Measurements from ENCODE around the gene FAM168A. TPM values are rescaled to one million over a fixed set of nuclear protein-coding genes. Genes with fewer than 3 reads are reported as not detected.

The FAM168A gene
- total RNA-seq, 1 experiment from 2014 or later, result 13.8 TPM

DNA sequence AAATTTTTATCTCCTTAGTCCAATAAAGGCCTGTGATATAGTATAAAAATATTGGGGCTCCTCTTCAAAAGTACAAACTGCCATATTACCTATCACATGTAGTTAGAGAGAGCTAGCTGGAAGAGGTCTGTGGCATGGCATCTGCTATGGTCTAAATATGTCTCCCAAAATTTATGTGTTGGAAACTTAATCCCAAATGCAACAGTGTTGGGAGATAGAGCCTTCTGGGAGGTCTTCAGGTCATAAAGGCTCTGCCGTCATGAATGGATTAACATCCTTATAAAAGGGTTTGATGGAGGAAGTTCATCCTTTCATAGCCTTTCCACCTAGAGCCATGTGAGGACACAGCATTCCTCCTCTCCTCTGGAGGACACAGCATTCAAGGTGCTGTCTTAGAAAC lies 116.3 kb downstream of the FAM168A start:
- ChIA-PET CTCF (interaction anchor here (0.6 to 6.3 kb wide), 3 partner anchors 143 to 1034 kb away, joined by 3 to 82 read pairs (median 5); no protein-coding TSS in a partner anchor), POLR2A (no interaction called here)
- H3K27ac Mint-ChIP-seq (ENCODE audit: low read depth, unreplicated experiment), result no peak overlapping the region
- H3K27me3 Mint-ChIP-seq (ENCODE audit: insufficient read depth, unreplicated experiment), result no peaks in the 10 kb centered on the region
- peaks cover 15% of the 10 kb centered on the region for H3K4me1 Mint-ChIP-seq (ENCODE audit: insufficient read depth, unreplicated experiment)
- TF ChIP-seq, protein P1, sequence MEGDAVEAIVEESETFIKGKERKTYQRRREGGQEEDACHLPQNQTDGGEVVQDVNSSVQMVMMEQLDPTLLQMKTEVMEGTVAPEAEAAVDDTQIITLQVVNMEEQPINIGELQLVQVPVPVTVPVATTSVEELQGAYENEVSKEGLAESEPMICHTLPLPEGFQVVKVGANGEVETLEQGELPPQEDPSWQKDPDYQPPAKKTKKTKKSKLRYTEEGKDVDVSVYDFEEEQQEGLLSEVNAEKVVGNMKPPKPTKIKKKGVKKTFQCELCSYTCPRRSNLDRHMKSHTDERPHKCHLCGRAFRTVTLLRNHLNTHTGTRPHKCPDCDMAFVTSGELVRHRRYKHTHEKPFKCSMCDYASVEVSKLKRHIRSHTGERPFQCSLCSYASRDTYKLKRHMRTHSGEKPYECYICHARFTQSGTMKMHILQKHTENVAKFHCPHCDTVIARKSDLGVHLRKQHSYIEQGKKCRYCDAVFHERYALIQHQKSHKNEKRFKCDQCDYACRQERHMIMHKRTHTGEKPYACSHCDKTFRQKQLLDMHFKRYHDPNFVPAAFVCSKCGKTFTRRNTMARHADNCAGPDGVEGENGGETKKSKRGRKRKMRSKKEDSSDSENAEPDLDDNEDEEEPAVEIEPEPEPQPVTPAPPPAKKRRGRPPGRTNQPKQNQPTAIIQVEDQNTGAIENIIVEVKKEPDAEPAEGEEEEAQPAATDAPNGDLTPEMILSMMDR (IDR thresholded peaks at IDR 0.05; ENCODE audit: unreplicated experiment), result no peak
- DNase-seq (ENCODE audit: unreplicated experiment), result no peak
- no peak overlapping the region for H3K4me3 Mint-ChIP-seq (ENCODE audit: unreplicated experiment)
- intact Hi-C loops (cut with micrococcal nuclease), result no loop called here
- H3K9me3 Mint-ChIP-seq (ENCODE audit: unreplicated experiment), result no peaks in the 10 kb centered on the region
- peaks cover 6% of the 10 kb centered on the region for H3K36me3 Mint-ChIP-seq (ENCODE audit: insufficient read depth, unreplicated experiment)
- BruUV-seq (replicated peaks), result no TSS peak

DNA sequence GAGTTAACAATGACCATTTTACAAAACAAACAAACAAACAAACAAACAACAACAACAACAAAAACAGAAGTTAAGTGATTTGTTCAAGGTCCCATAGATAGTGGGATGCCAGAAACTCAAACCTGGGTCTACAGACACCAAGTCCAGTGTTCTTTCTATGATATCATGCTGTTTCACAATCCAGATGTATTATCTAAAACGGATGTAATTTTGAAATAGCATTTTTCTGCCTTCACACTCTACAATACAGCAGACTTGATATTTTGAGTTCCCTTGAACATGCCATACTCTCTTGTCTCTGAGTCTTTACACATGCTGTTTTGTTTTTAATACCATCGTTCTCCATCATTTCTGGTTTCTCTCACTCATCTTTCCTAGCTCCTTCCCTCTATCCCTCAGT lies 117.2 kb downstream of the FAM168A start:
- Mint-ChIP-seq H3K4me3 (ENCODE audit: unreplicated experiment) (no peak overlapping the region), H3K4me1 (ENCODE audit: insufficient read depth, unreplicated experiment) (peaks cover 15% of the 10 kb centered on the region), H3K9me3 (ENCODE audit: unreplicated experiment) (no peaks in the 10 kb centered on the region), H3K36me3 (ENCODE audit: insufficient read depth, unreplicated experiment) (peaks cover 6% of the 10 kb centered on the region), H3K27me3 (ENCODE audit: insufficient read depth, unreplicated experiment) (no peaks in the 10 kb centered on the region), H3K27ac (ENCODE audit: low read depth, unreplicated experiment) (no peak overlapping the region)
- intact Hi-C loops (cut with micrococcal nuclease), result no loop called here
- TF ChIP-seq, protein P1 (IDR thresholded peaks at IDR 0.05; ENCODE audit: unreplicated experiment), result no peak
- ChIA-PET CTCF (interaction anchor here (0.6 to 6.3 kb wide), 7 partner anchors 9 to 1034 kb away, joined by 3 to 82 read pairs (median 6); no protein-coding TSS in a partner anchor), POLR2A (interaction anchor here (0.6 to 1.6 kb wide), 3 partner anchors 11 to 431 kb away, joined by 3 to 6 read pairs (median 4); no protein-coding TSS in a partner anchor)
- DNase-seq (ENCODE audit: unreplicated experiment), result peak; percentile 5
- no TSS peak for BruUV-seq (replicated peaks)

DNA sequence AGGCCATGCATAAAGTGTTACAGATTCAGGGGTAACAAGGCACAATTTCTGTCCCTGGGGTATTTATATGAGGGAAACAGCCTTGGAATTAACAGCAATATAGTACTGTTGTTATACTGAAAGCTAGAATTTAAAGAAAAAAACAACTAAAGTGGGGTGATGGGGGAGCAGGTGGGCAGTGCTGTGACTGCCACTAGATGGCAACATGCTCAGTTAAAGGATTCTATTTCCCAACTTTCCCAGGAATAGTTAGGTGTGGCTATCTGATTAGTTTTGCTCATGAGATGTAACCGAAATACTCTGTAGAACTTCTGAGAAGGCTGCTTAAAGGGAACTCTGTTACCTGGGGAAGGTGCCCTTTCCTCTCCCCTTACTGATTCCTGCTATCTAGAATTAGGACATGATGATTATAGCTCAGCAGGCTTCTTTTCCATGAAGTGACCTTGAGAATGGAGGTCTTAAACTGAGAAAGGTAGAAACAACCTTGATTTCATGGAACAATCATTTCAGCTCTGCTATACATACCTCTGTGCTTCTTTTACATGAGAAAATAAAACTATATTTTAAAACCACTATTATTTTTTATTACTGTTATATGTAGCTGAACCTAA lies 119.1 kb downstream of the FAM168A start:
- no peaks in the 10 kb centered on the region for H3K27me3 Mint-ChIP-seq (ENCODE audit: insufficient read depth, unreplicated experiment)
- peaks cover 6% of the 10 kb centered on the region for H3K36me3 Mint-ChIP-seq (ENCODE audit: insufficient read depth, unreplicated experiment)
- peaks cover 15% of the 10 kb centered on the region for H3K4me1 Mint-ChIP-seq (ENCODE audit: insufficient read depth, unreplicated experiment)
- TF ChIP-seq, protein P1 (IDR thresholded peaks at IDR 0.05; ENCODE audit: unreplicated experiment), result peak; percentile 86
- no peaks in the 10 kb centered on the region for H3K9me3 Mint-ChIP-seq (ENCODE audit: unreplicated experiment)
- intact Hi-C loops (cut with micrococcal nuclease), result loop anchor here (1.0 kb wide), 3 partner anchors 119 to 182 kb away; partner anchors contain the start of gene FAM168A
- H3K27ac Mint-ChIP-seq (ENCODE audit: low read depth, unreplicated experiment), result no peak overlapping the region
- DNase-seq (ENCODE audit: unreplicated experiment), result peak; percentile 61
- no TSS peak for BruUV-seq (replicated peaks)
- POLR2A ChIA-PET, result interaction anchor here (0.6 to 1.6 kb wide), 5 partner anchors 12 to 400 kb away, joined by 3 to 7 read pairs (median 4); partner anchors contain the start of gene FAM168A
- no peak overlapping the region for H3K4me3 Mint-ChIP-seq (ENCODE audit: unreplicated experiment)
- CTCF ChIA-PET, result interaction anchor here (0.5 to 6.3 kb wide), 55 partner anchors 9 to 657 kb away, joined by 3 to 82 read pairs (median 4); partner anchors contain the start of gene FAM168A

DNA sequence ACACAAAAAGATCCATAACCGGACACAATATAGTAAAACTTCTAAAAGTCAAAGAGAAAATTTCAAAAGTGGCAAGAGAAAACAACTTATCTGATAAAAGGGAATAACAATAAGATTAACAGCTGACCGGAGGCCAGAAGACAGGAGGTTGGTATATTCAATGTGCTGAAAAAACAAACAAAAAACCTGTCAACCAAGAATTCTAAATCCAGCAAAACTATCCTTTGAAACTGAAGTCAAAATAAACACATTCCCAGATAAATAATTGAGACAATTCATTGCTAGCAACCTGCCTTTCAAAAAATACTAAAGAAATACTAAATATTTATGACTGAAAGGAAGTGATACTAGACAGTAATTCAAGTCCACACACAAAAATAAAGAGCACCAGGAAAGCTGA lies 120.4 kb downstream of the FAM168A start:
- Mint-ChIP-seq H3K27me3 (ENCODE audit: insufficient read depth, unreplicated experiment) (no peaks in the 10 kb centered on the region), H3K27ac (ENCODE audit: low read depth, unreplicated experiment) (no peak overlapping the region), H3K36me3 (ENCODE audit: insufficient read depth, unreplicated experiment) (no peaks in the 10 kb centered on the region), H3K9me3 (ENCODE audit: unreplicated experiment) (no peaks in the 10 kb centered on the region), H3K4me3 (ENCODE audit: unreplicated experiment) (no peak overlapping the region), H3K4me1 (ENCODE audit: insufficient read depth, unreplicated experiment) (peaks cover 15% of the 10 kb centered on the region)
- POLR2A ChIA-PET, result interaction anchor here (0.7 kb wide), 1 partner anchor 100 kb away, joined by 3 read pairs; no protein-coding TSS in a partner anchor
- intact Hi-C loops (cut with micrococcal nuclease), result no loop called here
- TF ChIP-seq, protein P1 (IDR thresholded peaks at IDR 0.05; ENCODE audit: unreplicated experiment), result no peak
- CTCF ChIA-PET, result interaction anchor here (0.5 to 6.3 kb wide), 3 partner anchors 12 to 184 kb away, joined by 4 to 82 read pairs (median 34); no protein-coding TSS in a partner anchor
- BruUV-seq (replicated peaks), result no TSS peak
- DNase-seq (ENCODE audit: unreplicated experiment), result no peak

Data from MCF 10A (cell line).